H1 (cell line): ENCODE results near the gene IFITM2. TPM values are rescaled to one million over a fixed set of nuclear protein-coding genes. Genes with fewer than 3 reads are reported as not detected.

Experiments
- CTCF ChIA-PET: fragments of 300-600 bp; sonication (Branson Sonifier 250); formaldehyde crosslinking; loops from one replicate; lab custom pipeline; 2021; ENCODE audit not compliant: partially characterized antibody; lab: Charles Lee
- POLR2A ChIA-PET: fragments of 300-600 bp; sonication (Branson Sonifier 250); formaldehyde crosslinking; loops from one replicate; lab custom pipeline; 2021; ENCODE audit warnings: inconsistent platforms; ENCODE audit not compliant: partially characterized antibody; lab: Charles Lee
- DNase-seq, 2 experiments: peaks; one replicate each; pipeline versions ENCODE4 v3.0.0 to v3.0.0-alpha.2; 2010 to 2022; ENCODE audit warnings: low spot score in 2 of 2, low read depth in 1 of 2, mixed read lengths in 1 of 2
- FAIRE-seq: peaks from 2 replicates; lab custom pipeline; 2011; peaks lifted over from hg19 to GRCh38; lab: Jason Lieb, UNC
- H2AFZ ChIP-seq: 2 replicates; pipeline ENCODE4 v1.8.1; 2012; ENCODE audit warnings: low read length, inconsistent platforms
- H2AK5ac ChIP-seq: 2 replicates; pipeline ENCODE4 v1.6.1; 2013; ENCODE audit warnings: low read depth, low read length
- H2BK120ac ChIP-seq: replicated peaks from 2 replicates; pipeline ENCODE3; 2013; ENCODE audit warnings: low read depth, low read length, inconsistent platforms
- H2BK12ac ChIP-seq: 2 replicates; pipeline ENCODE4 v1.6.1; 2013; ENCODE audit warnings: low read depth, low read length
- H2BK15ac ChIP-seq: 2 replicates; pipeline ENCODE4 v1.6.1; 2013; ENCODE audit warnings: low read length
- H2BK20ac ChIP-seq: 2 replicates; pipeline ENCODE4 v1.6.1; 2013; ENCODE audit warnings: low read length
- H2BK5ac ChIP-seq: 2 replicates; pipeline ENCODE4 v1.6.1; 2013; ENCODE audit warnings: low read depth, low read length
- H3K14ac ChIP-seq: 2 replicates; pipeline ENCODE4 v1.6.1; 2013; ENCODE audit warnings: inconsistent platforms; ENCODE audit not compliant: insufficient read length
- H3K18ac ChIP-seq: 2 replicates; pipeline ENCODE4 v1.6.1; 2013; ENCODE audit warnings: low read length; ENCODE audit errors: extremely low read depth
- H3K23ac ChIP-seq: 2 replicates; pipeline ENCODE4 v1.6.1; 2013; ENCODE audit warnings: inconsistent platforms; ENCODE audit not compliant: insufficient read length
- H3K23me2 ChIP-seq: 2 replicates; pipeline ENCODE4 v1.6.1; 2013; ENCODE audit warnings: low read depth, low read length
- H3K27ac ChIP-seq: 2 replicates; pipeline ENCODE4 v1.6.1; 2011; ENCODE audit warnings: low read depth, low read length, inconsistent platforms
- H3K27me3 ChIP-seq, 4 experiments: replicated peaks in 1 of 4; 1 replicate in 1 of 4; 2 replicates in 3 of 4; pipeline versions ENCODE4 v1.6.1 to v1.8.1; 2011 to 2013; ENCODE audit warnings: low read length in 3 of 4, mild to moderate bottlenecking in 3 of 4, inconsistent platforms in 2 of 4, mixed read lengths in 2 of 4, moderate library complexity in 1 of 4; ENCODE audit not compliant: control insufficient read depth in 3 of 4, insufficient read depth in 3 of 4; ENCODE audit errors: extremely low read depth in 1 of 4
- H3K36me3 ChIP-seq, 4 experiments: 2 replicates each; pipeline versions ENCODE4 v1.6.1 to v1.8.1; 2011 to 2013; ENCODE audit warnings: mild to moderate bottlenecking in 4 of 4, low read length in 3 of 4, moderate library complexity in 2 of 4, control low read depth in 1 of 4, inconsistent platforms in 1 of 4; ENCODE audit not compliant: insufficient read depth in 4 of 4, control insufficient read depth in 2 of 4
- H3K4ac ChIP-seq: replicated peaks from 2 replicates; pipeline ENCODE3; 2013; ENCODE audit warnings: low read length, low read depth, mixed read lengths, inconsistent platforms; ENCODE audit not compliant: insufficient read length
- H3K4me1 ChIP-seq, 4 experiments: replicated peaks in 1 of 4; 1 replicate in 1 of 4; 2 replicates in 3 of 4; pipeline versions ENCODE4 v1.6.1 to v1.8.1; 2011 to 2013; ENCODE audit warnings: low read length in 3 of 4, inconsistent platforms in 2 of 4, mixed read lengths in 1 of 4; ENCODE audit not compliant: insufficient read depth in 4 of 4, control insufficient read depth in 3 of 4
- H3K4me2 ChIP-seq, 2 experiments: 2 replicates each; pipeline versions ENCODE4 v1.6.1 to v1.8.1; 2011 to 2013; ENCODE audit warnings: low read depth in 2 of 2, low read length in 2 of 2, control low read depth in 1 of 2, inconsistent platforms in 1 of 2, mild to moderate bottlenecking in 1 of 2; ENCODE audit not compliant: insufficient read depth in 1 of 2
- H3K4me3 ChIP-seq, 4 experiments: fragments of 200-600, 300-600 bp in 1 of 4; sonication (generic), shearing (Covaris generic), sonication (Bioruptor Twin) in 1 of 4; 2 replicates each; pipeline versions ENCODE4 v1.5.1 to v1.8.1; 2011 to 2016; ENCODE audit warnings: low read length in 4 of 4, low read depth in 3 of 4, control low read depth in 2 of 4, inconsistent platforms in 2 of 4, mild to moderate bottlenecking in 2 of 4, mixed read lengths in 1 of 4, moderate library complexity in 1 of 4; ENCODE audit not compliant: insufficient read depth in 2 of 4; ENCODE audit errors: extremely low read depth in 1 of 4
- H3K56ac ChIP-seq: replicated peaks from 2 replicates; pipeline ENCODE3; 2013; ENCODE audit warnings: low read depth, mild to moderate bottlenecking, mixed read lengths, low read length, inconsistent platforms; ENCODE audit not compliant: insufficient read length
- H3K79me1 ChIP-seq: 2 replicates; pipeline ENCODE4 v1.6.1; 2013; ENCODE audit warnings: low read depth, low read length, control low read depth
- H3K79me2 ChIP-seq, 2 experiments: 2 replicates each; pipeline versions ENCODE4 v1.6.1 to v1.8.1; 2012 to 2013; ENCODE audit warnings: low read length in 2 of 2, mild to moderate bottlenecking in 2 of 2, inconsistent platforms in 1 of 2; ENCODE audit not compliant: insufficient read depth in 2 of 2, control insufficient read depth in 1 of 2
- H3K9ac ChIP-seq, 4 experiments: replicated peaks in 1 of 4; 1 replicate in 1 of 4; 2 replicates in 3 of 4; pipeline versions ENCODE4 v1.6.1 to v1.8.1; 2011 to 2013; ENCODE audit warnings: low read depth in 3 of 4, low read length in 3 of 4, control low read depth in 2 of 4, mild to moderate bottlenecking in 2 of 4, moderate library complexity in 2 of 4, inconsistent platforms in 1 of 4; ENCODE audit errors: extremely low read depth in 1 of 4
- H3K9me3 ChIP-seq, 2 experiments: 2 replicates each; pipeline versions ENCODE4 v1.6.1 to v1.8.1; 2012 to 2013; ENCODE audit warnings: mild to moderate bottlenecking in 2 of 2, moderate library complexity in 2 of 2, control low read depth in 1 of 2, inconsistent platforms in 1 of 2, low read depth in 1 of 2, low read length in 1 of 2, mixed read lengths in 1 of 2; ENCODE audit not compliant: insufficient read depth in 2 of 2
- H4K20me1 ChIP-seq, 2 experiments: replicated peaks in 1 of 2; 2 replicates each; pipeline versions ENCODE3 to v1.8.1; 2011 to 2013; ENCODE audit warnings: inconsistent platforms in 2 of 2, low read length in 2 of 2, mild to moderate bottlenecking in 1 of 2; ENCODE audit not compliant: insufficient read depth in 2 of 2, control insufficient read depth in 1 of 2
- H4K5ac ChIP-seq: 2 replicates; pipeline ENCODE4 v1.6.1; 2013; ENCODE audit warnings: low read length, low read depth, mixed read lengths, inconsistent platforms; ENCODE audit not compliant: insufficient read length
- H4K8ac ChIP-seq: 2 replicates; pipeline ENCODE4 v1.8.0; 2013; ENCODE audit warnings: mild to moderate bottlenecking, moderate library complexity, low read length, inconsistent platforms; ENCODE audit not compliant: insufficient read depth; ENCODE audit errors: extremely low read depth
- H4K91ac ChIP-seq: replicated peaks from 2 replicates; pipeline ENCODE3; 2013; ENCODE audit warnings: low read length, mixed read lengths, inconsistent platforms; ENCODE audit not compliant: insufficient read length
- HDAC2 ChIP-seq, 2 experiments: fragments of 300-600 bp in 1 of 2; sonication (generic) in 1 of 2; IDR thresholded peaks; 2 replicates each; pipeline ENCODE4 v1.6.1; 2011 to 2012; ENCODE audit warnings: low read depth in 2 of 2, low read length in 2 of 2, mild to moderate bottlenecking in 2 of 2, moderate library complexity in 2 of 2, borderline replicate concordance in 1 of 2, inconsistent platforms in 1 of 2
- JUN ChIP-seq: IDR thresholded peaks from 2 replicates; pipeline ENCODE4 v1.6.1; 2011; ENCODE audit warnings: low read depth, mild to moderate bottlenecking, improper control_type of control experiment, low read length
- KDM4A ChIP-seq: IDR thresholded peaks from one replicate; pipeline ENCODE4 v1.7.1; 2012; ENCODE audit warnings: low read depth, mild to moderate bottlenecking, moderate library complexity, low read length, inconsistent platforms; ENCODE audit not compliant: severe bottlenecking
- POLR2A ChIP-seq, 2 experiments: IDR thresholded peaks; 1 replicate in 1 of 2; 2 replicates in 1 of 2; pipeline ENCODE4 v1.6.1; 2011; ENCODE audit warnings: low read depth in 2 of 2, low read length in 2 of 2, mild to moderate bottlenecking in 2 of 2; ENCODE audit errors: control extremely low read depth in 1 of 2
- RBBP5 ChIP-seq: IDR thresholded peaks from 2 replicates; pipeline ENCODE4 v1.7.1; 2012; ENCODE audit warnings: low read depth, mild to moderate bottlenecking, inconsistent platforms, low read length, moderate library complexity, borderline replicate concordance
- SIN3A ChIP-seq, 2 experiments: IDR thresholded peaks in 1 of 2; conservative IDR thresholded peaks in 1 of 2; 2 replicates each; pipeline ENCODE4 v1.6.1; 2011 to 2012; ENCODE audit warnings: low read length in 2 of 2, improper control_type of control experiment in 1 of 2, low read depth in 1 of 2, mild to moderate bottlenecking in 1 of 2
- SIX5 ChIP-seq: IDR thresholded peaks from 2 replicates; pipeline ENCODE4 v1.6.1; 2011; ENCODE audit warnings: mild to moderate bottlenecking, low read depth, low read length
- SRF ChIP-seq: IDR thresholded peaks from 2 replicates; pipeline ENCODE4 v1.6.1; 2011; ENCODE audit warnings: mild to moderate bottlenecking, low read depth, low read length, moderate library complexity
- YY1 ChIP-seq: IDR thresholded peaks from 2 replicates; pipeline ENCODE4 v1.6.1; 2011; ENCODE audit warnings: low read depth, mild to moderate bottlenecking, low read length
- WGBS, 2 experiments: shearing (Covaris generic) in 1 of 2; methylation state at CpG; one replicate each; pipeline versions ENCODE4 v1.1.6 to v1.1.7; 2013 to 2015; ENCODE audit warnings: low lambda C conversion rate in 2 of 2, mixed read lengths in 2 of 2, inconsistent platforms in 1 of 2, low coverage in 1 of 2, missing lambda C conversion rate in 1 of 2; ENCODE audit not compliant: insufficient replicate concordance in 2 of 2, insufficient coverage in 1 of 2, insufficient read length in 1 of 2; ENCODE audit errors: extremely low coverage in 1 of 2, missing lambda C conversion rate in 1 of 2; 5-methylcytosine and 5-hydroxymethylcytosine counted together
- polyA plus RNA-seq, 7 experiments: library from polyadenylated mRNA; depleted of rRNA in 3 of 7; stranded (reverse) in 5 of 7; unstranded in 2 of 7; fragments of >200 nt in 5 of 7; fragments of 200-250 nt in 2 of 7; gene quantifications; 1 replicate in 5 of 7; 2 replicates in 1 of 7; 4 replicates in 1 of 7; pipeline versions ENCODE4 v1.2.1 to v1.2.3, GENCODE V29; 2011 to 2013; ENCODE audit warnings: missing spikeins in 2 of 7, mixed read lengths in 2 of 7
- total RNA-seq: library from RNA; stranded (reverse); fragmentation: NEBNext Ultra II Directional; extraction: Animal tissue kit (Norgen Biotek cat#: 25700); gene quantifications from 2 replicates; pipeline ENCODE4 v1.2.1, GENCODE V29; 2021
- TF ChIP-seq, protein P1 (sequence below): IDR thresholded peaks from 2 replicates; pipeline ENCODE4 v1.6.1; 2011; ENCODE audit warnings: low read length, improper control_type of control experiment

IFITM2 gene
- total and polyA plus RNA-seq, 2 of the 8 experiments (the other 6 are each of a cell fraction or from before 2014, with no cell fraction given): 399 to 764 TPM

DNA sequence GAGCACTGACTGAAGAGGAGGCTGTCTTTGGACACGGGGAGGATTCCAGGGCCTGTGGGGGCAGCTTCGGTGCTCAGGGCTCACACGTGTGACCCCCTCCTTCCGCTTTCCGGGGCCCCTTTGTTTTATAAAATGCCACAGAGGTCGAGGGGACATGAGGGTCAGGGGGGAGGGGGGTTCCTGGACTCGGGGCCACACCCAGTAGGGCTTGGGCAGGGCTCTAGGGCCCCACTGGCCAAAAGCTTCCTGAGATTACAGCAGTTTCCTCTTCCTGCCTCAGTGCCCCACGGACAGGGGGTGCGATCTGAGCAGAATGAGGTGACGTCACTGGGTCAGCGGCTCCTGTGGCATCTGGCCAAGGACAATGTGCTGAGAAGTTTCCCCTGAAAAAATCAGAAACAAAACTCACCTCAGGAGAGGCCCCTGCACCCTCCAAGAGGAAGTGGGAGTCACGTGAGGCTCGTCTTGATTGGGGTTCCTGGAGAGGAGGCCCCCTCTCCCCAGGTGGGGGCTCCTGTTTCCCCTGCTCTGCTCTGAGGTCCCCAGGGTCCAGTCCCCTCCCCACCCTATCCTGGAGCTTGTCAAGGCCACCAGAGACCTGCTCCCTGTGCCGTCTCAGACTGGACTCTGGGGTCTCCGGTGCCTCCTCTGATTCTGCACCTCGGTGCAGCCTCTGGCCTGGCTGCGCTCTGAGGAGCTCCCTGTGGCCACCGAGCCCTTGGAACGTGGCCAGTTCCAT, 19.4 kb downstream of the IFITM2 start:
- CTCF ChIA-PET: interaction anchor here (1.0 to 2.4 kb wide), 3 partner anchors 10 to 22 kb away, joined by 3 to 6 read pairs (median 4); no protein-coding TSS in a partner anchor
- WGBS, 2 experiments: 87% methylated on average over 19 of the region's 19 CpGs; no CpG with 5 or more reads in 1 of the 2 experiments
- Histone ChIP-seq H2BK5ac (0 out of 2 replicates have a peak overlapping the region, but pooled peaks have one; percentile 31), H2BK20ac (peak overlapping the region; percentile 75), H3K4me1 (peaks cover 0 to 14% (median 2%) of the 10 kb centered on the region in 4 experiments; a peak in 4 of 7 replicates), H3K27ac (no peak overlapping the region), H3K79me2 (no peaks in the 10 kb centered on the region), H4K20me1 (no peaks in the 10 kb centered on the region), H3K4ac (peak overlapping the region; percentile 91), H3K56ac (peak overlapping the region; percentile 42), H3K4me2 (no peak overlapping the region), H2AFZ (0 out of 2 replicates have a peak overlapping the region, but pooled peaks have one; percentile 4), H3K23ac (no peak overlapping the region), H3K4me3 (no peak overlapping the region), H2BK15ac (0 out of 2 replicates have a peak overlapping the region, but pooled peaks have one; percentile 88), H4K8ac (peak overlapping the region; percentile 62; the same call in 1 of the 2 replicates), H3K36me3 (no peaks in the 10 kb centered on the region), H3K18ac (peak overlapping the region; percentile 78; the same call in 1 of the 2 replicates), H2BK120ac (no peak overlapping the region), H4K5ac (no peak overlapping the region), H3K27me3 (no peaks in the 10 kb centered on the region), H3K79me1 (no peaks in the 10 kb centered on the region), H3K23me2 (no peaks in the 10 kb centered on the region), H2AK5ac (no peak overlapping the region), H2BK12ac (peak overlapping the region; percentile 75; the same call in 1 of the 2 replicates), H4K91ac (peak overlapping the region; percentile 93), H3K9me3 (peaks cover 4% of the 10 kb centered on the region in 2 experiments; a peak in 1 of 4 replicates), H3K14ac (no peak overlapping the region), H3K9ac (no peak overlapping the region)
- POLR2A ChIA-PET: interaction anchor here (0.7 to 1.8 kb wide), 8 partner anchors 10 to 27 kb away, joined by 3 to 8 read pairs (median 4); partner anchors contain the start of gene IFITM2
- no peak for DNase-seq
- no peak for FAIRE-seq
- TF ChIP-seq KDM4A (no peak), HDAC2 (IDR thresholded peaks at IDR 0.05; ENCODE audit: borderline replicate concordance in 1 of 2, low read depth in 2 of 2, low read length in 2 of 2) (no peak), POLR2A (IDR thresholded peaks at IDR 0.05; ENCODE audit: control extremely low read depth in 1 of 2, low read depth in 2 of 2, low read length in 2 of 2) (no peak), SRF (no peak), SIN3A (conservative IDR thresholded peaks at IDR 0.05 in 1 of 2, IDR thresholded peaks at IDR 0.05 in 1 of 2; ENCODE audit: low read depth in 1 of 2, low read length in 2 of 2) (no peak), JUN (no peak), YY1 (no peak), SIX5 (no peak), RBBP5 (no peak)
- TF ChIP-seq, protein P1, sequence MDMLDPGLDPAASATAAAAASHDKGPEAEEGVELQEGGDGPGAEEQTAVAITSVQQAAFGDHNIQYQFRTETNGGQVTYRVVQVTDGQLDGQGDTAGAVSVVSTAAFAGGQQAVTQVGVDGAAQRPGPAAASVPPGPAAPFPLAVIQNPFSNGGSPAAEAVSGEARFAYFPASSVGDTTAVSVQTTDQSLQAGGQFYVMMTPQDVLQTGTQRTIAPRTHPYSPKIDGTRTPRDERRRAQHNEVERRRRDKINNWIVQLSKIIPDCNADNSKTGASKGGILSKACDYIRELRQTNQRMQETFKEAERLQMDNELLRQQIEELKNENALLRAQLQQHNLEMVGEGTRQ: no peak
